ENCODE results near the gene TTC7B.

The TTC7B gene

DNA sequence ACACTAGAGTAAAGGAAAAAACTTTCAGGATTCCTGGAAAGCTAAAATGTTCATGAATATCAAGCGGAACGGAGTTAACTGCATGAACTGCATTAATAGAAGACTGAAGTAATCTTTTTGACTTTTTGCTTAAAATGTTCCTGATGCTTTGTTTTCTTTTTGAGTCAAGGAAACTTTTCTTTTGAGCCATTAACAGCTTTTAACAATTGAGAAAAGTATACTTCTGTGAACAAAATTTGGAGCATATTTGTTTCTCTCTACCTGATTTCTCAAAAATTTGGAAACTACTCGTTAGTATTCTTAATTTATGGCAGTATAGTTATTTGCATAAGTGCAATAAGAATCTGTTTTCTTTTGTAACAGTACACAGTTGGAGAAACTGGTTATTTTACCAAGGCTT lies 340.9 kb downstream of the TTC7B start:
- Mint-ChIP-seq H3K27ac (no peak overlapping the region), H3K27me3 (ENCODE audit: low read depth, poor library complexity) (peaks cover 9% of the 10 kb centered on the region), H3K9me3 (peaks cover 66% of the 10 kb centered on the region), H3K4me1 (no peaks in the 10 kb centered on the region), H3K4me3 (no peak overlapping the region), H3K36me3 (ENCODE audit: low read depth) (no peaks in the 10 kb centered on the region)
- TF ChIP-seq, protein P1, sequence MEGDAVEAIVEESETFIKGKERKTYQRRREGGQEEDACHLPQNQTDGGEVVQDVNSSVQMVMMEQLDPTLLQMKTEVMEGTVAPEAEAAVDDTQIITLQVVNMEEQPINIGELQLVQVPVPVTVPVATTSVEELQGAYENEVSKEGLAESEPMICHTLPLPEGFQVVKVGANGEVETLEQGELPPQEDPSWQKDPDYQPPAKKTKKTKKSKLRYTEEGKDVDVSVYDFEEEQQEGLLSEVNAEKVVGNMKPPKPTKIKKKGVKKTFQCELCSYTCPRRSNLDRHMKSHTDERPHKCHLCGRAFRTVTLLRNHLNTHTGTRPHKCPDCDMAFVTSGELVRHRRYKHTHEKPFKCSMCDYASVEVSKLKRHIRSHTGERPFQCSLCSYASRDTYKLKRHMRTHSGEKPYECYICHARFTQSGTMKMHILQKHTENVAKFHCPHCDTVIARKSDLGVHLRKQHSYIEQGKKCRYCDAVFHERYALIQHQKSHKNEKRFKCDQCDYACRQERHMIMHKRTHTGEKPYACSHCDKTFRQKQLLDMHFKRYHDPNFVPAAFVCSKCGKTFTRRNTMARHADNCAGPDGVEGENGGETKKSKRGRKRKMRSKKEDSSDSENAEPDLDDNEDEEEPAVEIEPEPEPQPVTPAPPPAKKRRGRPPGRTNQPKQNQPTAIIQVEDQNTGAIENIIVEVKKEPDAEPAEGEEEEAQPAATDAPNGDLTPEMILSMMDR (IDR thresholded peaks at IDR 0.05): no peak
- DNase-seq: no peak
